Germinal center (tissue), 1 donor: Measurements from ENCODE around the gene SLC1A2.
"Not testable (repeated sequence)": the region's sequence is repeated elsewhere in the genome, so short reads cannot be mapped to it uniquely, and the experiment has no call there.

Experiments
- DNase-seq: peaks from one replicate; pipeline ENCODE4 v3.0.0; 2012; ENCODE audit warnings: mixed read lengths, low spot score

SLC1A2 gene

GRCh38 chr11:35241531-35241930 is 177.8 kb downstream of the SLC1A2 start:
- no peak for DNase-seq

DNA sequence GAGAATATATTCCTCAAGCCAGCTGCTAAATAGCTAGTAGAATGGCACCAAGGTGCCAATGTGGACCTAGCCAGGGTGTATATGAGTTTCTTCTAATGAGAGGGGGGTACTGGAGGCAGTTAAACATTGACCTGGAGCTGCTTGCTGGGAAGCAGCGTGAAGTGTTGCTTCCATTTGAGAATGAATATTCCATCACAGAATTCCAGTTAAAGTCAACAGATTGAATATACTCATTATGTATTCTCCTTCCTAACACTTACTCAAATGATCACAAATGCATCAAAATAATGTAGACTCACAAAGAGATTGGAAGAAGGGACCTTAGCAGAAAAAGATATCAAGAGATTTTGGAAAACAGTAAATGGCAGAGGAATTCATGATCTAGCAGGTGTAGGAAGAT is 178.3 kb downstream of the SLC1A2 start:
- DNase-seq: no peak

- no peak for DNase-seq
These were observed 179.8 kb downstream of the SLC1A2 start for GRCh38 chr11:35239471-35240075.

GRCh38 chr11:35238882-35239281 is 180.5 kb downstream of the SLC1A2 start:
- no peak for DNase-seq

GRCh38 chr11:35237860-35238715 is 181.3 kb downstream of the SLC1A2 start:
- DNase-seq: peak; percentile 47

DNA sequence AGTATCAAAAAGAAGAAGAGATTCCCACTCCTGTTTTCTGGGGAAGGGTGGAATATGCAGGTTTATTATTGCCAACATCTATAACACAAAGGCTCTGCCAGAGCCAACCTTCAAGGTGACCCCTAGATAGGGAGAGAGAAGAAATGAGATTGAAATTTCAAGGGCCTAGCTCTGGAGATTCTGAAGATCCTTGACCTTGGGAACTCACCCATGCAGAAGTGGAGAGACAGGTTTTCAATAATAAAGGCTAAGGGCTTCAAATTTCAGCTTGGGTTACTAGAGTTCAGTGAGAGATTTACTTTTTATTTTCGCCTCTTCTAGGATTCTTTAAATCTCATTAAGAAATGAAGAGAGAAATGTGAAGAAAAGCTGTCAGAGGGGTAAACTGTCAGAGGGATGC is 182.0 kb downstream of the SLC1A2 start:
- DNase-seq: no peak

GRCh38 chr11:35236667-35237003 is 182.7 kb downstream of the SLC1A2 start:
- DNase-seq: no peak

DNA sequence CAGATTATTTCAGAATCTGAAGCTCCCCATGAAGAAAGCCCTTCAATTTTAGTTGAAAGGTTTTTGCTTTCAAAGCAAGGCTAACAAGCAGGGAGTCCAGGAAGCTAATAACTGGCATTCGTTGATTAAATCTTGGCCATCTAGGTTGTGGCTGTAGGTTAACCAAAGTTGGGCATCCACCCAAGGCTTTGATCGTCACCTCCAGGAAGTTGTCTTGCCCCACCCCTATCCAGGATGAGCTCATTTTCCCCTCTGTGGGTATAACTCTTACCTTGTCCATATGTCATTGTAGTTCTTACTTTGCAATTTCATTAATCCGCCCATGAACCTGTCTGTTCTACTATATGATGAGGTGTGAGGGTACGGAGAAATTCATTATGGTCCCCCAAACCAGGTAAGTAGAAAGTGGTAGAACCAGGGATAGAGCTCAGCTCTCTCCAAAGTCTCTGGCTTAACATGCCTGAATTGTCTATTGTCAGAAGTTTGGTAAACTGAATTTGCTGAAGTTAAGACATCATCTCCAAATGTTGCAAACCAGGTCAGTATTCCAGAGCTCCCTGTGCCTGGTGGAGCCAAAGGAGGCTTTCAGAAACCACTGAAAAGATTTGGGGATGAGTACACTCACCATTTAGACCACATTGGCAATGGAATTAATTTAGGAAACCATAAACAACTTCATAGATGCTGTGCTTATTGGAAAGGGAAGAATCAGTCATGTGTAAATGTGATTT is 183.3 kb downstream of the SLC1A2 start:
- no peak for DNase-seq

DNA sequence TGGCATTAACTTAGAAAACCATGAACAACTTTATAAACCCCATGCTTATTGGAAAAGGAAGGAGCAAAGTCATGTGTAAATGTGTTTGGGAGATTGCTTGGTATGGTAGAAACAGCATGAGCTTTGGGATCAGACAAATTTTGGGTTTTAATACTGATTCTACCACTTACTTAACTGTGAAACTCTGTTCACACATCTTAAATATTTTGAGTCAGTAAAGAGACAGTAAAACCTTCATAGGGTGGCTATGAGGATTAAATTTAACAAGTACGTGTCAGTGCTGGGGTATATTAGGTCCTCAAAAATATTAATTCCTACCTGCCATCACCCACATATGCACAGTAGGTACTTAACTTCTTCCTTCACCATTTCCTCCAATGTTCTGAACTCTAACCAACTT is 183.9 kb downstream of the SLC1A2 start:
- DNase-seq: no peak

DNA sequence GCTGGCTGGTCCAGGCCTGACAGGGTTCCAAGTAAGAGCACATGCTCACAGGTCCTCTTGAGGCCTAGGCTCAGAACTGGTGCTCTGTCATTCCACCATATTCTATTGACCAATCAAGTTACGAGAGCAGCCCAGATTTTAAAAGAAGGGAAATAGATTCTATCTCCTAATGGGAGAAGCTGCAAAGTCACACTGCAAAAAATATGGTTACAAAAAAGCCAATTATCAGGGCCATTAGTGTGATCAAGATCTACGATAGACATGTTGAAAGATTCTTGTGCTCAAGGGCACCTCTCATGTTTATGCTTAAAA is 184.2 kb downstream of the SLC1A2 start:
- no peak for DNase-seq

DNA sequence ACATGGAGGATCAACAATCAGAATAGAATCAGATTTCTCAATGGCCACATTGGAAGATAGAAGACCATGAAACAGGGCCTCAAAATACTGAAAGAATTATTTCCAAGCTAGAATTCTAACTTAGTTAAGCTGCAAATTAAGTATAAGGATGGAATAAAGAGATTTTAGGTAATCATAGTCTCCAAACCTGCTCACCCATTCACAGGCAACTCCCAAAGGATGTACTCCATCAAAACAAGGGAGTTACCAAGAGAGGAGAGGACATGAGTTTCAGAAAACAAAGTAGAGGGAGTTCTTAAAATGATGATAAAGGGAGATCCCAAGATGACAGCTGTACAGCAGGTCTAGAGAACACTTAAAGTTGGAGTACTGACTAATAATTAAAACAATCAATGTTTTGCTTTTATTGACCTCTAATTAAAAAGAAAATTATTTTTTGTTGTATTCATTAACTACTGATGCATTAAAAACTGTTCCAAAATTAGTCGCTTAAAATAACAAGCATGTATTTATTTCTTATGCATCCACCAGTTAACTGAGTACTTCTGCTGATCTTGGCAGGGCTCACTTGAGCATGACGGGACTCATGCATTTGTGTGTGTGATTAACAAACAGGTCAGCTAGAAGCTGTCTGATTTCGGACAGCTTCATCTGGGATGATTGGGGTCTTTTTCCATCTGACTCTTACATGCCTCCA is 184.8 kb downstream of the SLC1A2 start:
- no peak for DNase-seq

DNA sequence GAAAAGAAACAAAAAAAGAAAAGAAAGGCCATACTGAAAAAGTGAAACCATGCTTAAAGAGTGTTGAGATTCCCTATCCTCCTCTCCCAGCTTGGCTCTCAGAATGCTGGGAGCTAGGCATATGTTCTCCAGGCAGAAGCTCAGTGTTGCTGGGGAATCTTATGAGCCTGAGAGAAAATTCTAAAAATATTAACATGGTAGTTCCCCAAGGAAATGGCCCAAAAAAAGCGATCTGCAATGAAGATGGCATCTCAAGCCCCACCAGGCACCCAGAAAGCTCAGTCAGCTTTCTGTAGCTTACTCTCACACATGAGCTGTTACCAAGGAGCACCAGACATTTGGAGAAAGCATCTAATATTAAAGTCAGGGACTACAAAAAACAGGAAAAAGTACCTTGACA is 185.8 kb downstream of the SLC1A2 start:
- no peak for DNase-seq

DNA sequence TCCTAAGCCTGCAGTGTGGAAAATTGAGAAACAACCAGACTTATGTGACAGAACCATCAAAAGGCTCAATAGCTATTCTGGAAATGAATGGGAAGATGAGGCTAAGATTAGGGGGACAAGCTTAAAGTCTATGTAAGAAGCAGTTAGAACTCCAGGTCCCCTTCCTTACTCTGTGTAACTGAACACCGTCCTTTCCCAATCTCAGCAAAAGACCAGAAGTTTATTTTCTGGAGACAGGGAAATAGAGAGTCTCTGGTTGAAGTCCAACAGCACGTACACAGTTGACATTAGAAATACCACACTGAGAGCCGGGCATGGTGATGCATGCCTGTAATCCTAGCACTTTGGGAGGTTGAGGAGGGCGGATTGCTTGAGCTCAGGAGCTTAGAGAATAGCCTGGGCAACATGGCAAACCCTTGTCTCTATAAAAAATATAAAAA is 186.4 kb downstream of the SLC1A2 start:
- no peak for DNase-seq

- no peak for DNase-seq
These were observed 188.1 kb downstream of the SLC1A2 start for GRCh38 chr11:35231076-35231860.

- no peak for DNase-seq
These were observed 189.0 kb downstream of the SLC1A2 start for GRCh38 chr11:35230388-35230787.

DNA sequence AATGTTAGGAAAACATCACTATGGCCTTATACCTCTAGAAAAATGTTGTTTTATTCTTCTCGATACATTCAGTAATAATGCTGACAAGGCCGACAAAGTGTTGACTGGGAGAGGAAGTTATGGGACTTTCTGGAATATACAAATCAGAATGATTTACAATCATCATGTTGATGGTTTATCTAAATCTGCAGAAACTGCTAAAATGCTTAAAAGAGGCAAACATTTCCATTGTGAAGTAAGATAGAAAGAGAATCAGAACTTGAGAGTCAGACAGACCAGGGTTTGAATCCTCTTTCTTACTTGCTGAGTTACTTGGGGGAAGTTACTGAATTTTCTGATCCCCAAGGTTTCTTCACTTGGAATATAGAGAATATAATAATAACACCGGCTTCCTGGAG is 191.0 kb downstream of the SLC1A2 start:
- DNase-seq: no peak

- no peak for DNase-seq
These were observed 191.6 kb downstream of the SLC1A2 start for GRCh38 chr11:35227576-35228327.

GRCh38 chr11:35226756-35227155 is 192.6 kb downstream of the SLC1A2 start:
- DNase-seq: not testable (repeated sequence)

DNA sequence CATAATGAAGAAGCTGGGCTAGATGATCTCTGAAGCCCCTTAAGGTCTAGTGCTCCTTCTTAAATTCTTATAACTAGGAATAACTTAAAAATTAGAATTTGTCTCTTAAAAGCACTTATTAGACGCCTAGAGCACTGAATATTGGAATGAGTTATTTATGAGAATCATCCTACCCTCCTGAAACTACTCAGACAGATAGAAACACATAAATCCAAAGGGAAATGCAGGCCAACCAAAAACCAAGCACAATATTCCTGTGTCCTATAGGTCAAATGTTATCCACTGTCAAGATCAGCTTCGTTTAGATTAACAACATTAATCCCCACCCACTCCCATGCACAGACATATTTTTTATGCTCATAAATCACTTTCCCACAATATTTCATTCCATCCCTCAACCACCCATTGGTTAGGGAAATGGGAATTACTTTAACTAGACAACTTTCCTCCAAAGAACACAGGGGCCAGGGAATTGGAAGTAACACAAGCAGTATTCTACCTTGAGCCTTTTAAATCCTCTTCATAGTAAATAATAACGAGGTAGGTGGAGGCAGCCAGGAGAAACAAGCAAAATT is 193.3 kb downstream of the SLC1A2 start:
- no peak for DNase-seq

GRCh38 chr11:35223991-35224390 is 195.4 kb downstream of the SLC1A2 start:
- DNase-seq: no peak

GRCh38 chr11:35223371-35223796 is 196.0 kb downstream of the SLC1A2 start:
- DNase-seq: no peak
